PC-3 (cell line): Measurements from ENCODE around the gene SLC6A9.

Source experiments
- CTCF ChIP-seq: fragments of 300-600 bp; sonication (generic); conservative IDR thresholded peaks from 2 replicates; pipeline ENCODE4 v1.5.1; 2017; ENCODE audit warnings: antibody characterized with exemption, low read depth, mild to moderate bottlenecking, low read length
- EZH2 ChIP-seq: fragments of 300-600 bp; sonication (generic); IDR thresholded peaks from one replicate; pipeline ENCODE4 v1.6.1; 2017; ENCODE audit warnings: antibody characterized with exemption, mild to moderate bottlenecking, low read length; ENCODE audit not compliant: unreplicated experiment
- EZH2phosphoT487 ChIP-seq: fragments of 300-600 bp; sonication (generic); IDR thresholded peaks from 2 replicates; pipeline ENCODE4 v1.6.1; 2018; ENCODE audit warnings: mild to moderate bottlenecking, antibody characterized with exemption, low read length, borderline replicate concordance

GRCh38 chr1:44040846-44041245 lies 9.6 kb upstream of the SLC6A9 start:
- TF ChIP-seq CTCF, result no peak
- no peak for TF ChIP-seq EZH2
- TF ChIP-seq EZH2phosphoT487, result no peak
